ENCODE results near the gene MSI2.

- TF ChIP-seq CTCF (IDR thresholded peaks at IDR 0.05) = no peak
- TF ChIP-seq POLR2A (IDR thresholded peaks at IDR 0.05) = no peak
Measured at GRCh38 chr17:57484826-57485565, 228.7 kb downstream of the MSI2 start.
